MM.1S (cell line): ENCODE data around the gene USPL1.

Experiments
- DNase-seq: peaks from one replicate; pipeline ENCODE4 v3.0.0-alpha.2; 2015
- H2AFZ ChIP-seq: fragments of 300-600 bp; sonication (generic); 2 replicates; pipeline ENCODE4 v1.6.0; 2016; ENCODE audit warnings: antibody characterized with exemption, low read length
- H3F3A ChIP-seq: fragments of 300-600 bp; sonication (generic); 2 replicates; pipeline ENCODE4 v1.6.1; 2016; ENCODE audit warnings: mild to moderate bottlenecking, antibody characterized with exemption, low read length, moderate library complexity, mixed read lengths; ENCODE audit not compliant: insufficient read depth
- H3K27ac ChIP-seq: fragments of 300-600 bp; sonication (generic); 2 replicates; pipeline ENCODE4 v1.5.1; 2016; ENCODE audit warnings: mild to moderate bottlenecking, low read length
- H3K27me3 ChIP-seq: fragments of 300-600 bp; sonication (generic); replicated peaks from 2 replicates; pipeline ENCODE4 v1.6.0; 2016; ENCODE audit warnings: low read length; ENCODE audit not compliant: insufficient read depth
- H3K36me3 ChIP-seq: fragments of 300-600 bp; sonication (generic); replicated peaks from 2 replicates; pipeline ENCODE4 v1.6.1; 2016; ENCODE audit warnings: mild to moderate bottlenecking, low read length, mixed read lengths; ENCODE audit not compliant: insufficient read depth
- H3K4me1 ChIP-seq: fragments of 300-600 bp; sonication (generic); 2 replicates; pipeline ENCODE4 v1.6.1; 2016; ENCODE audit warnings: low read length, mixed read lengths
- H3K4me2 ChIP-seq: fragments of 300-600 bp; sonication (generic); 2 replicates; pipeline ENCODE4 v1.6.0; 2016; ENCODE audit warnings: low read depth, low read length
- H3K4me3 ChIP-seq: fragments of 300-600 bp; sonication (generic); 2 replicates; pipeline ENCODE4 v1.5.1; 2016; ENCODE audit warnings: low read length, mixed read lengths
- H3K79me2 ChIP-seq: fragments of 300-600 bp; sonication (generic); 2 replicates; pipeline ENCODE4 v1.6.1; 2016; ENCODE audit warnings: mixed run types, low read length, mixed read lengths
- H3K9ac ChIP-seq: fragments of 300-600 bp; sonication (generic); 2 replicates; pipeline ENCODE4 v1.6.1; 2016; ENCODE audit warnings: low read length, mixed read lengths
- H3K9me2 ChIP-seq: fragments of 300-600 bp; sonication (generic); replicated peaks from 2 replicates; pipeline ENCODE4 v1.6.1; 2016; ENCODE audit warnings: mild to moderate bottlenecking, low read length, mixed read lengths; ENCODE audit not compliant: insufficient read depth
- H3K9me3 ChIP-seq: fragments of 300-600 bp; sonication (generic); replicated peaks from 2 replicates; pipeline ENCODE4 v1.6.1; 2016; ENCODE audit warnings: mild to moderate bottlenecking, low read length, mixed read lengths; ENCODE audit not compliant: insufficient read depth
- H4K20me1 ChIP-seq: fragments of 300-600 bp; sonication (generic); 2 replicates; pipeline ENCODE4 v1.6.1; 2016; ENCODE audit warnings: mild to moderate bottlenecking, low read length, moderate library complexity, mixed read lengths; ENCODE audit not compliant: insufficient read depth
- EZH2 ChIP-seq: fragments of 300-600 bp; sonication (generic); optimal IDR thresholded peaks from 2 replicates; pipeline ENCODE3; 2017; ENCODE audit warnings: low read depth, mild to moderate bottlenecking, antibody characterized with exemption, low read length, mixed read lengths
- EZH2phosphoT487 ChIP-seq: fragments of 300-600 bp; sonication (generic); IDR thresholded peaks from 2 replicates; pipeline ENCODE4 v1.6.1; 2018; ENCODE audit warnings: antibody characterized with exemption, low read length
- TF ChIP-seq, protein P1 (sequence below): fragments of 300-600 bp; sonication (generic); IDR thresholded peaks from 2 replicates; pipeline ENCODE4 v1.5.1; 2016; ENCODE audit warnings: antibody characterized with exemption, low read length, mixed read lengths

The USPL1 gene

GRCh38 chr13:30617315-30618185 is at the start of gene USPL1:
Gene USPL1 (plus strand): TSS chr13:30617920. CDS start chr13:30621141, 3,221 bp downstream.
- Histone ChIP-seq H2AFZ (peak within 1 kb of the TSS; percentile 69; the same call in 1 of the 2 replicates), H3K9ac (peak within 1 kb of the TSS; percentile 94), H3K9me3 (no peaks in the 10 kb centered on the region), H3K36me3 (no peaks in the 10 kb centered on the region; the same call in 1 of the 2 replicates), H3K4me2 (peak within 1 kb of the TSS; percentile 69), H4K20me1 (no peaks in the 10 kb centered on the region), H3K9me2 (no peaks in the 10 kb centered on the region), H3K27me3 (no peaks in the 10 kb centered on the region), H3K79me2 (peaks cover 62% of the 10 kb centered on the region), H3F3A (peaks cover 7% of the 10 kb centered on the region; the same call in 1 of the 2 replicates), H3K4me1 (no peaks in the 10 kb centered on the region), H3K4me3 (peak within 1 kb of the TSS; percentile 91), H3K27ac (peak within 1 kb of the TSS; percentile 98)
- peak; percentile 96 for DNase-seq
- TF ChIP-seq EZH2 = no peak
- no peak for TF ChIP-seq EZH2phosphoT487

DNA sequence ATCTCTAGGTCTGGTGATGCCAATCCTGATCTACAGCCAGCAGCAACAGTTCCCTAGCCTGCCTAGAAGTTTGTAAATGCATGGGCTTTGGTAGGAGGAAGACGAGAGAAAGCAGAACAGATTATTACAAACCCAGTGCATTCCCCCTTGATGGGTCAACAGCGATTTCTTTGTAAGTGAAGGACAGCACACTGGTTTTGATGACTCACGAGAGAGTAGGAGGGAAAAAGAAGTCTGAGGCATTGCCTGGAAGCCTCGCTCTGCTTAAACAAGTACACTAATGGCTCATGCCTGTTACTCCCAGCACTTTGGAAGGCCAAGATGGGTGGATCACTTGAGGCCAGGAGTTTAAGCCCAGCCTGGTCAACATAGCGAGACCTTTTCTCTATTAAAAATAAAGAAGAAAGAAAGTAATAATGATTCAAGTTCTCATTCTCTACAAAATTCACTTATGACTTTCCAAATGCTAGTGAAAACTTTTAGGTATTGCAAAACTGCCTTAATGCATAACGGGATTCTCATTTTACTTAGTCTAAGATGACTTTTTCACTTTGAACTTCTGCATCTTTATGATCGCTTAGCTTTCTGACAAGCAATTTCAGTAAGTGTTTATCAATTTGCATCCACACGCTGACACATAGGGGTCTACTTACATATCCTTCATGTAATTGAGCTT is 47.7 kb upstream of the USPL1 start:
- Histone ChIP-seq H3K9me3 (no peaks in the 10 kb centered on the region), H3K79me2 (no peaks in the 10 kb centered on the region), H3K4me1 (peaks cover 12% of the 10 kb centered on the region; the same call in 1 of the 2 replicates), H3K27ac (no peak overlapping the region), H4K20me1 (no peaks in the 10 kb centered on the region), H3K9me2 (no peaks in the 10 kb centered on the region), H2AFZ (no peak overlapping the region), H3K4me2 (no peak overlapping the region), H3K9ac (no peak overlapping the region), H3F3A (peaks cover 11% of the 10 kb centered on the region; the same call in 1 of the 2 replicates), H3K27me3 (no peaks in the 10 kb centered on the region), H3K4me3 (no peak overlapping the region), H3K36me3 (no peaks in the 10 kb centered on the region)
- TF ChIP-seq EZH2 (no peak), EZH2phosphoT487 (no peak)
- TF ChIP-seq, protein P1, sequence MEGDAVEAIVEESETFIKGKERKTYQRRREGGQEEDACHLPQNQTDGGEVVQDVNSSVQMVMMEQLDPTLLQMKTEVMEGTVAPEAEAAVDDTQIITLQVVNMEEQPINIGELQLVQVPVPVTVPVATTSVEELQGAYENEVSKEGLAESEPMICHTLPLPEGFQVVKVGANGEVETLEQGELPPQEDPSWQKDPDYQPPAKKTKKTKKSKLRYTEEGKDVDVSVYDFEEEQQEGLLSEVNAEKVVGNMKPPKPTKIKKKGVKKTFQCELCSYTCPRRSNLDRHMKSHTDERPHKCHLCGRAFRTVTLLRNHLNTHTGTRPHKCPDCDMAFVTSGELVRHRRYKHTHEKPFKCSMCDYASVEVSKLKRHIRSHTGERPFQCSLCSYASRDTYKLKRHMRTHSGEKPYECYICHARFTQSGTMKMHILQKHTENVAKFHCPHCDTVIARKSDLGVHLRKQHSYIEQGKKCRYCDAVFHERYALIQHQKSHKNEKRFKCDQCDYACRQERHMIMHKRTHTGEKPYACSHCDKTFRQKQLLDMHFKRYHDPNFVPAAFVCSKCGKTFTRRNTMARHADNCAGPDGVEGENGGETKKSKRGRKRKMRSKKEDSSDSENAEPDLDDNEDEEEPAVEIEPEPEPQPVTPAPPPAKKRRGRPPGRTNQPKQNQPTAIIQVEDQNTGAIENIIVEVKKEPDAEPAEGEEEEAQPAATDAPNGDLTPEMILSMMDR = no peak
- no peak for DNase-seq

DNA sequence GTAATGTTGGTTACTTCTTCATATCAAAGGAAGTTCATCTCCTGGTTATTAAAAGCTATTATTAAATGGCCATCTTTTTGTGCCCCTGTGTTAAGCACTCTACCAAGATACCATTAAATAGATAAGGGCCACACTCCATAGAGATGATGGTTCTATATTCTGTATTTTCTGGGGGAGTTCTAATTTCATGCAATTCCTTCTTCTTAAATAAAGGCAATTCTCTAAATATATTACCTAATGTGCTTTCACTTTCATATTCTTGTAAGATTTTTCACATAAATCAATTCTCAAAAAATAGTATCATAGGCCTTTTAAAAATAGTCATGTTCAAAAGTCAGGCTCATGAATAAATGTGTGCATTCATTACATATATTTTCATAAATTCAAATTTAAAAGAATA is 47.0 kb upstream of the USPL1 start:
- Histone ChIP-seq H4K20me1 (no peaks in the 10 kb centered on the region), H3K27ac (no peak overlapping the region), H3K4me2 (no peak overlapping the region), H3K4me1 (peaks cover 12% of the 10 kb centered on the region; the same call in 1 of the 2 replicates), H3K9me3 (no peaks in the 10 kb centered on the region), H3F3A (peaks cover 11% of the 10 kb centered on the region; the same call in 1 of the 2 replicates), H3K36me3 (no peaks in the 10 kb centered on the region), H3K9ac (no peak overlapping the region), H3K9me2 (no peaks in the 10 kb centered on the region), H3K27me3 (no peaks in the 10 kb centered on the region), H3K4me3 (no peak overlapping the region), H2AFZ (no peak overlapping the region), H3K79me2 (no peaks in the 10 kb centered on the region)
- no peak for DNase-seq
- TF ChIP-seq, protein P1 = no peak
- TF ChIP-seq EZH2phosphoT487 = no peak
- no peak for TF ChIP-seq EZH2
